HG03378 (cell line): ENCODE data around the gene PSMA1.
"Not testable (repeated sequence)": the region's sequence is repeated elsewhere in the genome, so short reads cannot be mapped to it uniquely, and the experiment has no call there.

Experiments
- ATAC-seq: cut with Tn5 transposase; IDR thresholded peaks from one replicate; pipeline ENCODE4 v1.9.1; 2021; ENCODE audit warnings: mild to moderate bottlenecking, moderate library complexity; ENCODE audit not compliant: unreplicated experiment

Gene PSMA1

DNA sequence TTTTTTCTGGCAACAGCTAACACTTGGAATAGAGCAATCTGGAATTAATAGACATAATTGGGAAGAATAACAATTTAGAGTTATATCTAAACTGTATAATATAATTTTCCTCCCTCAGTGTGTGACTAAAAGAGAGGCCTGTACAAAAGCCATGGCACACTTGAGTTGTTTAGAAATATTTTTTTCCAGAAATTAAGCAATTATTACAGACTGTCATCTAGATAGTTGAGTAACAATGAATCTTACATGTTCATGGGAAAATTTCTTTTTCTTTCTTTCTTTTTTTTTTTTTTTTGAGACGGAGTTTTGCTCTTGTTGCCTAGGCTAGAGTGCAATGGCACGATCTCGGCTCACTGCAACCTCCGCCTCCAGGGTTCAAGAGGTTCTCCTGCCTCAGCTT lies 15.0 kb upstream of the PSMA1 start:
- not testable (repeated sequence) for ATAC-seq

GRCh38 chr11:14529951-14530350 lies 9.8 kb upstream of the PSMA1 start:
- no peak for ATAC-seq

GRCh38 chr11:14529321-14529720 lies 9.1 kb upstream of the PSMA1 start:
- no peak for ATAC-seq

- no peak for ATAC-seq
These were observed 2.6 kb upstream of the PSMA1 start for GRCh38 chr11:14522801-14523200.

DNA sequence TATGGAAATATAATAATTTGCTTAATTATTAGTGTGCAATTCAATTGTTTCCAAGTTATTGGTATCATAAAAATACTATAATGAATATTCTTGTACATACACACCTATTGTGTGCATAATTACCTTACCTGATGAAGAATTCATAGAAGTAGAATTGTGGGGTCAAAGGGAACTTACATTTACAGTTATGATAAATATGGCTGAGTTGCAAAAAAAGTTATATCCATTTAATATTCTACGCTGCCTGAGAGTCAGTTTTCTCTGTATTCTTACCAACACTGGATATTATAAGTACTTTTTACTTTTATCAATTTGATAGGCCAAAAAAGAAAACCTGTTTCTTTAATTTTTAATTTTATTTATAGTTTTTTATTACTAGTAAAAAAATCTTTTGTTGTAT lies 2.1 kb upstream of the PSMA1 start:
- no peak for ATAC-seq

DNA sequence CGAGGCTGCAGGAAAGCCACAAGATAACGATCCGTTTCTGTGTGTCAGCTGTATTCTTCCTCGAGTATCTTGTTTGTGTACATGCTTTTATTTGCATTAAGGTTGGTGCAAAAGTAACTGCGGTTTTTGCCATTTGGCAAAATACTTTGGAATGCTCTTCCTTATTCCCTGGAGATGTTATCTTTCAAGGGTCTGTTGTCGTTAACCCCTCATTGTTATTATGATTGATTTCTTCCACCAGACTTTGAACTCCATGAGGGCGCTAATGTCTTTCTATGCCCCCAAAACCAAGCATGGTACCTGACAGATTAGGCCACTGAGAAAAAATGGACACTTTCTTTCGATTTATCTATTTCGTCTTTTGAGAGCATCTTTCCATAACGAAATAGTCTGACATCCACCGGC lies 563 bp upstream of the PSMA1 start:
- ATAC-seq, result no peak

- ATAC-seq, result peak; percentile 3
These were observed 629 bp downstream of the PSMA1 start for GRCh38 chr11:14519597-14519916.

DNA sequence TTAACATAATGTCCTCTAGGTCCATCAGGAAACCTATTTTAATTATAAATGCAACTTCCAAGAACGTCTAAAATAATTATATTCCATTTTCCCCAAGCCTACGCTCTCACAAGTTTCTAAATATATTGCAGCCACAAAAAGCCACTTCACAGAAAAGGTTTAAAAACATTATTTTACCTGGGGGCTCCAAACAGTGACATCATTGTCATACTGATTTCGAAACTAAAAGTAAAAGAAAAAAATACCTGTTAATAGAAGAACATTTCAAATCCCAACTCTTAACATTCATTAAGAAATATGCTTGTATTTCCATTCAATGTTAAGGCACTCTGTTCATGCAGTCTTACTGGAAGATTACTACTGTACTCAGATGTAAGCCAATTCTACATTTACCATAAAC lies 1.4 kb downstream of the PSMA1 start:
- ATAC-seq, result no peak

- ATAC-seq, result no peak
These were observed 6.4 kb downstream of the PSMA1 start for GRCh38 chr11:14513800-14514199.

DNA sequence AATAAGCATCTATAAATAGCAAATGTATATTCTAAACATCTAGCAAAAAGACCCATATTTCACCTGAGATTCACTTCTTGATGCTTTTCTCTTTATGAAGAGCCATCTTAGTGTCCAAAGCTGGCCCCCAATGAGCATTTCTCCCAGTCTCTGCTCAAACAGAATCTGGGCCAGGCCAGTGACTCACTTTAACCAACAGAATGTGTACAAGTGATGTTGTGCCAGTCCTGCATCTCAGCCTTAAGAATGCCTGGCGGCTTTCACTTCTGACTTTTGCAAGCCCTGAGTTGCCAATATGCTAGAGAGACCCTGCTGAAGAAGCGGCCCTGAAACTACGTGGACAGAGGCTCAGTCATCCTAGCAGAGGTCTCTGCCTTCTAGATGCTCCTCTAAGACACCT lies 13.7 kb downstream of the PSMA1 start:
- ATAC-seq, result no peak

DNA sequence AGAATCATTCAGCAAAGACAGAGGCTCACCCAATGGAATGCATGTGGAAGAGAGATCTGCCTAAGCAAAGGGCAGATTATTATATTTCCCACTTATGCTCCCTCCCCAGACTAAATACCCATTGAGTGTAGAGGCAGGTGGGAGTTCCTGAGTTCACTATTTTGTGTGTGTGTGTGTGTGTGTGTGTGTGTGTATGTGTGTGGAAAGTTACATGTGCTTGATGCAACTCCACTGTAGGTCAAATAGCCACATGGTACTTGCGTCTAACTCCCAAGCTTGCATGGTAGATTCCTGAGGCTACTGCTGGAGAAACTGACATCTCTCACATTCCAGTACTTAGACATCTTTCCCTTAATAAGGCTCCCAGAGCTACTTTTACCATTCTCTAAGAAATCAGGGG lies 17.2 kb downstream of the PSMA1 start:
- no peak for ATAC-seq

DNA sequence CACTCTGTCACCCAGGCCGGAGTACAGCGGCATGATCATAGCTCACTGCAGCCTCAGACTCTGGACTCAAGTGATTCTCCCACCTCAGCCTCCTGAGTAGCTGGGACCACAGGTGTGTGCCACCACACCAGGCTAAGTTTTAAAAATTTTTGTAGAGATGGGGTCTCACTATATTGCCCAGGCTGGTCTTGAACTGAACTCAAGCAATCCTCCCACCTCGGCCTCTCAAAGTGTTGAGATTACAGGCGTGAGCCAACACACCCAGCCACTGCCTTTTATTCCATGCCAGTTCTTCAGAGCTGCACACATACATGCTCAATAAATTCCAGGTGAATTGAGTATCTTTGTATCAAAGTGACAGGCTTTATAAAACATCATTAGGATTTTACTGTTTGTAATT lies 18.1 kb downstream of the PSMA1 start:
- ATAC-seq, result no peak

DNA sequence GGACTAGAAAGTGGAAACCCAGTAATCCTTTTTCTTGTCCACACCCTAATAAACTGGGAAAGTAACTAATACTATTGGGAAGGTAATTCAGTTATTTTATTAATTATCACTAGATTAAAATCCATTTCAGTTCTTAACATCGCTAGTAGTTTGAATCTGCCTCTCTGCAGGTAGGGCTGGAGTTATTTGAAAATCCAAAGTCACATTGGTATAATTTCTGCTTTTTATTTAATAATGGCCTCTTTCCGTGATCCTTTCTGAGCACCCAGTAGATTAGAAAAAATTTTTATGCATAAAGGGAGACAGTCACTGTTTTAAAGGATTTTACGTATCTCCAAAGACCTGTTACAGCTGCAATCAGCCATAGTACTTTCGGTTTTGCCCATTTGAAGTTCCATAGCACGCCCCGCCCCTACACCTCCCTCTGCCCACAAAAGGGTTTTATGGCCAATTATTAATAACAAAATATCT lies 20.0 kb downstream of the PSMA1 start:
- peak; percentile 62 for ATAC-seq

DNA sequence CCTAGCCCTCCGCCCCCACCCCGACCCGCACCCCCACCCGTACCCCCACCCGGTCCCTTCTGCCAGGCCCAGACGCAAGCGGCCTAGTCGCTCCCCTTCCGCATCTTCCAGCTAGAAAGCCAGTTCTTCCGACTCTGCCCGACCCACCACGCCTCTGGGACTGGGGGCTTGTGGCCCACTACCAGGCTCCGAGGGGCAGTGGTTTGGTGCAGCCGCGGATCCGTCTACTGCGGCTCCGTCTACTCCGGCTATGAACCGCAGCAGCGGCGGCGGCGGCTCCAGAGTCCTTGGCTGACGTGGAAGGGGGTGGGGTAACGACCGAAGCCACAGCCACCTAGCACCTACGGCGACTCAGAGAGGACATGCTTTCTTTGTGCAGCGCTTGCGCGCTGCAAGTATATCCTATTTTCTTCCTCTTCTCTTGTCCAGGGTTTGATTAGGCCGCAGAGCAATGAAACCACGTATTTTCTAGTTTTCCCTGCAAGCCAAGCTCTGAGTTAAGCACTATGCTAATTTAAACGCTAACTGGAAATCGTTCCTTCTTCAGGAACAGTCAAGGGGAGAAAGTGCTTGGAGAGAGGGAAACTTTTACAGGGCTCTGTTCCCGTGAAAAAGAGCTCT lies 20.5 kb downstream of the PSMA1 start, which contains the start of gene COPB1:
COPB1 (minus strand) TSS at position 252 of the 621 bp plus-strand sequence. CDS start 883 bp downstream, outside the sequence.
- peak; percentile 82 for ATAC-seq

DNA sequence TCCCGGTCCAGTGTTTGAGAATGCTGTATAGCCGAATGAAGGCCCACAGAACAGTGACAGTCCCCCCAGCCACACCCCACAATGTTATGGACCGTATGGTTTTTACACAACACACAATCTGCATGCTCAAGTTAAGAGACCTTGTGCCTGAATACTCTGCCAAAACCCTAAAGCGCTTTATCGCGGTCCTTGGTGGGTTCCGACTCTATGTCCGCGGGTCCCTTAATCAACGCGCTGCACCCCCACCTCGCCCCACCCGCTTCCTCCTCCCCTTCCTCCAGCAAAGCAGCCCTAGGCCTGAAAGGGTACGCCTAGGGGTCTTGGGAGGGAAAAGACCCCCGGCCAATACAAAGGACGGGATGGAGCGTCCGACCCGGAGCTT lies 21.0 kb downstream of the PSMA1 start:
- no peak for ATAC-seq

GRCh38 chr11:14480716-14481115 lies 39.5 kb downstream of the PSMA1 start:
- no peak for ATAC-seq

- no peak for ATAC-seq
These were observed 49.1 kb downstream of the PSMA1 start for GRCh38 chr11:14471127-14471526.

DNA sequence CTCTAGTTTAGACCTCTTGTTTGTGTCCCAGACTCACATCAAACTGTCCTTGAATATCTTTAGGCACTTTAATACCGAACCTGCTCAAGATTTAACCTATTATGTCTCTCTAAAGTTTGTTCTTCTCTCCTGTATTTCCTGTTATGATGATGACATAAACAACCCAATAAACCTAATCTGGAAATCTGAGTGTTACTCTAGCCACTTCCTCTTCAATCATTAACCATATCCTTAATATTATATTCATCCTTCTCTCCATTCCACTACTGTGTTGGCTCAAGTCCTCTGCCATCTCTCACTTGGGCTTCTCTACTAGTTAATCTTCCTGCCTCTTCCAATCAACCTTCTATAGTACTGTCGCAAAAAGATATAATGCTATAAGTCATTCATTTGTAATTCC lies 56.6 kb downstream of the PSMA1 start:
- ATAC-seq, result no peak

GRCh38 chr11:14460147-14460546 lies 60.0 kb downstream of the PSMA1 start:
- no peak for ATAC-seq

- ATAC-seq, result no peak
These were observed 61.8 kb downstream of the PSMA1 start for GRCh38 chr11:14458377-14458776.

GRCh38 chr11:14455648-14456430 lies 64.3 kb downstream of the PSMA1 start:
- no peak for ATAC-seq
